ENCODE data around the gene GPR108. TPM values are rescaled to one million over a fixed set of nuclear protein-coding genes. Genes with fewer than 3 reads are reported as not detected.

The GPR108 gene
- total RNA-seq, 1 donor from 2014 or later, result 45.4 TPM

- Mint-ChIP-seq H3K4me3 (ENCODE audit: unreplicated experiment) (no peak overlapping the region), H3K36me3 (ENCODE audit: unreplicated experiment) (no peaks in the 10 kb centered on the region), H3K4me1 (ENCODE audit: unreplicated experiment) (no peaks in the 10 kb centered on the region), H3K9me3 (ENCODE audit: unreplicated experiment) (no peaks in the 10 kb centered on the region), H3K27me3 (ENCODE audit: unreplicated experiment) (peaks cover 25% of the 10 kb centered on the region), H3K27ac (ENCODE audit: unreplicated experiment) (no peak overlapping the region)
- no peak for TF ChIP-seq CTCF (IDR thresholded peaks at IDR 0.05)
- no peak for DNase-seq (ENCODE audit: extremely low spot score, unreplicated experiment)
Measured at GRCh38 chr19:6708346-6708745, 29.0 kb downstream of the GPR108 start.

GRCh38 chr19:6707658-6708018, 29.7 kb downstream of the GPR108 start:
- Mint-ChIP-seq H3K4me1 (ENCODE audit: unreplicated experiment) (no peaks in the 10 kb centered on the region), H3K9me3 (ENCODE audit: unreplicated experiment) (no peaks in the 10 kb centered on the region), H3K27ac (ENCODE audit: unreplicated experiment) (no peak overlapping the region), H3K27me3 (ENCODE audit: unreplicated experiment) (peaks cover 25% of the 10 kb centered on the region), H3K36me3 (ENCODE audit: unreplicated experiment) (no peaks in the 10 kb centered on the region), H3K4me3 (ENCODE audit: unreplicated experiment) (no peak overlapping the region)
- no peak for TF ChIP-seq CTCF (IDR thresholded peaks at IDR 0.05)
- DNase-seq (ENCODE audit: extremely low spot score, unreplicated experiment), result no peak

DNA sequence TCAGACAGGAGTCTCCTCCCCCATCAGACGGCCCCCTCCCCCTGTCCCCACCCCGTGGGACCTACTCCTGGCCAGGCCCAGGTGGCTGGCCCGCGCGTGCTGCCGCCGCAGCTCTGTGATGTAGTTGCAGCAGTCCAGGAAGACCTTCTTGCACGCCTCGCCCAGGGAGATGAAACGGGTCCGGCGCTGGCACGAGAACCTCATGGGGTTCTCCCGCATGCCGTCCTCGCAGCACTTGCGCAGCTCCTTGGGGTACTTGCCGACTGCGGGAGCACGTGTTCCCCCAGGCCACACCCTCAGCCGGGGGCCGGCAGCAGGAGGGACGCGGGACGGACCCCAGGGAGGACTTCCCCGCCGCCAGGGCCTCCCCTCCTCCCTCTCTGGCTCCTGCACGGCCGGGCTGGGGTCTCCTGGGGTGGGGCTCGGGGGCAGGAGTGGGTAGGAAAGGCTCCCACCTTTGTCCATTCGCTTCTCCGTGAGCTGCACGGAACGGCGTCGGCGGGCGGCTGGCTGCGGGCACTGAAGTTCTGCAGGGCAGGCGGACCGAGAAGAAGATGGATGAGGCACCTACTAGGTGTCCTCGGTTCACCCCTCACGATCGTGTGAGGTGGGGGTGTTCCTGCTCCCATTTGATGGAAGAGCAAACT, 30.2 kb downstream of the GPR108 start:
- Mint-ChIP-seq H3K4me1 (ENCODE audit: unreplicated experiment) (no peaks in the 10 kb centered on the region), H3K9me3 (ENCODE audit: unreplicated experiment) (no peaks in the 10 kb centered on the region), H3K36me3 (ENCODE audit: unreplicated experiment) (no peaks in the 10 kb centered on the region), H3K27me3 (ENCODE audit: unreplicated experiment) (peaks cover 25% of the 10 kb centered on the region), H3K4me3 (ENCODE audit: unreplicated experiment) (no peak overlapping the region), H3K27ac (ENCODE audit: unreplicated experiment) (no peak overlapping the region)
- DNase-seq (ENCODE audit: extremely low spot score, unreplicated experiment), result no peak
- TF ChIP-seq CTCF (IDR thresholded peaks at IDR 0.05), result no peak

GRCh38 chr19:6706633-6706958, 30.8 kb downstream of the GPR108 start:
- H3K9me3 Mint-ChIP-seq (ENCODE audit: unreplicated experiment), result no peaks in the 10 kb centered on the region
- H3K4me3 Mint-ChIP-seq (ENCODE audit: unreplicated experiment), result no peak overlapping the region
- no peaks in the 10 kb centered on the region for H3K4me1 Mint-ChIP-seq (ENCODE audit: unreplicated experiment)
- peaks cover 24% of the 10 kb centered on the region for H3K27me3 Mint-ChIP-seq (ENCODE audit: unreplicated experiment)
- H3K27ac Mint-ChIP-seq (ENCODE audit: unreplicated experiment), result no peak overlapping the region
- no peak for TF ChIP-seq CTCF (IDR thresholded peaks at IDR 0.05)
- DNase-seq (ENCODE audit: extremely low spot score, unreplicated experiment), result no peak
- H3K36me3 Mint-ChIP-seq (ENCODE audit: unreplicated experiment), result no peaks in the 10 kb centered on the region

DNA sequence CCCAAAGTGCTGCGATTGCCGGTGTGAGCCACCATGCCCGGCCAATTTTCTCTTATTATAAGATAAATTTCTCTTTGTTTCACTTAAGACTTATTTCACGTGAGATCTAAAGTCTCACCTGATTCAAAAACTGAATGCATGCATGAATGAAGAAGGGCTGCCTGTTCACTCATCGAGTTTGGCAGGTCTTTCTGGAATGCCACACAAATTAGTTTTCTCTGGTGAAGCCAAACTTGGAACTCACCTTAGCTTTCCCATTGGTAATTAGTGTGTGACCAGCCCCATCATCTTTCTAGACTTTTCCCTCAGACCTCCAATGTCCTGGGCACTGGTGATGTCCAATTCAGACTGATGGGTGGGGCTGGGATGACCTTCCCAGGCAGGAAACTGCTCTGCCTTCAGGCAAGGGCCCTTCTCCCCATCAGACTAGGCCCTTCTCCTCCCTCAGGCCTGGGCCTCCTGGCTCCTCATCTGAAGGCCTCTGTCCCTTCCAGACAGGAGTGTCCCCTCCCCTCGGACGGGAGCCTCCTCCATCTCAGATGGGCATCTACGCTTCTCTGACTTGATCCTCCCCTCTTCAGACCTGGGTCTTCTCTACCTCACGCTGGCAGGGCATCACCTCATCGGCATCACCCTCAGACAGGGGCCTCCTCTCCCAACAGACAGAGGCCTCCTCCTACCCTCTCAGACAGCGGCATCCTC, 31.3 kb downstream of the GPR108 start:
- Mint-ChIP-seq H3K4me3 (ENCODE audit: unreplicated experiment) (no peak overlapping the region), H3K27me3 (ENCODE audit: unreplicated experiment) (peaks cover 19% of the 10 kb centered on the region), H3K36me3 (ENCODE audit: unreplicated experiment) (no peaks in the 10 kb centered on the region), H3K27ac (ENCODE audit: unreplicated experiment) (no peak overlapping the region), H3K4me1 (ENCODE audit: unreplicated experiment) (no peaks in the 10 kb centered on the region), H3K9me3 (ENCODE audit: unreplicated experiment) (no peaks in the 10 kb centered on the region)
- DNase-seq (ENCODE audit: extremely low spot score, unreplicated experiment), result no peak
- TF ChIP-seq CTCF (IDR thresholded peaks at IDR 0.05), result no peak
